Measurements from ENCODE around the gene CD200R1L.

CD200R1L gene, protein sequence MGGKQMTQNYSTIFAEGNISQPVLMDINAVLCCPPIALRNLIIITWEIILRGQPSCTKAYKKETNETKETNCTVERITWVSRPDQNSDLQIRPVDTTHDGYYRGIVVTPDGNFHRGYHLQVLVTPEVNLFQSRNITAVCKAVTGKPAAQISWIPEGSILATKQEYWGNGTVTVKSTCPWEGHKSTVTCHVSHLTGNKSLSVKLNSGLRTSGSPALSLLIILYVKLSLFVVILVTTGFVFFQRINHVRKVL

DNA sequence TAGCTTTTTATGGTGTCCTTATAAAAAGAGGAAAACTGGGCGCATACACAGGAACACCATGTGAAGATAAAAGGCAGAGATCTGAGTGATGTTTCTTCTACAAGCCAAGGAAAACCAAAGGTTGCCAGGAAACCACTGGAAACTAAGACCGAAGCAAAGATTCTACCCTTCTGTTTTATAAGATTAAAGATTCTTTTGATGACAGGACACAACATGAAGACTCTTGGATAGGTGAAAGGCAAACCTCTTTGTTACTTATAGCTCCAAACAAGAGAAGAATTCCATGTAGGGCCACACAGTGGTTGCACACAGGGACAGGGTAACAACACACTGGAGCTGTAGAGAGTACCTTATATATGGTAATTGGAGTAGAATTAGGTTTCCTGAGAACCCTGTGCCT lies at the start of gene CD200R1L:
Gene CD200R1L (minus strand): TSS at position 101 of the 400 bp plus-strand sequence. CDS start 17,497 bp downstream, outside the sequence.
- Histone ChIP-seq H3K27me3 (ENCODE audit: insufficient read depth, poor library complexity, severe bottlenecking) (no peaks in the 10 kb centered on the region), H3K4me3 (ENCODE audit: severe bottlenecking) (no peak within 1 kb of the TSS), H3K9me3 (ENCODE audit: severe bottlenecking) (no peaks in the 10 kb centered on the region), H3K36me3 (ENCODE audit: low read depth) (no peaks in the 10 kb centered on the region), H3K27ac (ENCODE audit: poor library complexity, severe bottlenecking) (no peak within 1 kb of the TSS), H3K4me1 (ENCODE audit: insufficient read depth, poor library complexity, severe bottlenecking) (no peaks in the 10 kb centered on the region)
- TF ChIP-seq, protein P1, sequence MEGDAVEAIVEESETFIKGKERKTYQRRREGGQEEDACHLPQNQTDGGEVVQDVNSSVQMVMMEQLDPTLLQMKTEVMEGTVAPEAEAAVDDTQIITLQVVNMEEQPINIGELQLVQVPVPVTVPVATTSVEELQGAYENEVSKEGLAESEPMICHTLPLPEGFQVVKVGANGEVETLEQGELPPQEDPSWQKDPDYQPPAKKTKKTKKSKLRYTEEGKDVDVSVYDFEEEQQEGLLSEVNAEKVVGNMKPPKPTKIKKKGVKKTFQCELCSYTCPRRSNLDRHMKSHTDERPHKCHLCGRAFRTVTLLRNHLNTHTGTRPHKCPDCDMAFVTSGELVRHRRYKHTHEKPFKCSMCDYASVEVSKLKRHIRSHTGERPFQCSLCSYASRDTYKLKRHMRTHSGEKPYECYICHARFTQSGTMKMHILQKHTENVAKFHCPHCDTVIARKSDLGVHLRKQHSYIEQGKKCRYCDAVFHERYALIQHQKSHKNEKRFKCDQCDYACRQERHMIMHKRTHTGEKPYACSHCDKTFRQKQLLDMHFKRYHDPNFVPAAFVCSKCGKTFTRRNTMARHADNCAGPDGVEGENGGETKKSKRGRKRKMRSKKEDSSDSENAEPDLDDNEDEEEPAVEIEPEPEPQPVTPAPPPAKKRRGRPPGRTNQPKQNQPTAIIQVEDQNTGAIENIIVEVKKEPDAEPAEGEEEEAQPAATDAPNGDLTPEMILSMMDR (IDR thresholded peaks at IDR 0.05; ENCODE audit: poor library complexity, severe bottlenecking), result no peak
- no peak for DNase-seq (ENCODE audit: low spot score)
- ATAC-seq (ENCODE audit: low read depth), result no peak

DNA sequence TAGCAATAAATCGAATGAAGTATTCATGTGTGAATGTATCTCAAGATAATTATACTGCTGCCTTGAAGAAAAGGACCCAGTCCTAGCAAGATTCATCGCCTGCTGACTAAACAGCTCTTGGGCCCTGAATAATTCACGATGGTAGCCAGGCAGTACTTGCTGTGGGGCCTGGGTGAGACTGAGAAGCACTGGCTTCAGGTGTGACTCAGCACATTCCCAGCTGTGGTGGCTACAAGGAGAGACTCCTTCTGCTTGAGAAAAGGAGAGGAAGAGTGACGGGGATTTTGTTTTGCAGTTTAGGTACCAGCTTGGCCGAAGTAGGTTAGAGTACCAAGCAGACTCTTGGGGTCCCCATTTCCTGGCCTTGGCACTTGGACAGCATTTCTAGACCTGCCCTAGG lies 47.6 kb upstream of the CD200R1L start:
- peaks cover 2% of the 10 kb centered on the region for H3K27me3 ChIP-seq (ENCODE audit: insufficient read depth, poor library complexity, severe bottlenecking)
- H3K4me1 ChIP-seq (ENCODE audit: insufficient read depth, poor library complexity, severe bottlenecking), result no peaks in the 10 kb centered on the region
- no peak for DNase-seq (ENCODE audit: low spot score)
- H3K9me3 ChIP-seq (ENCODE audit: severe bottlenecking), result no peaks in the 10 kb centered on the region
- H3K27ac ChIP-seq (ENCODE audit: poor library complexity, severe bottlenecking), result no peak overlapping the region
- peak; percentile 46; the same call in 1 of the 3 replicates for ATAC-seq (ENCODE audit: low read depth)
- H3K4me3 ChIP-seq (ENCODE audit: severe bottlenecking), result no peak overlapping the region
- TF ChIP-seq, protein P1 (IDR thresholded peaks at IDR 0.05; ENCODE audit: poor library complexity, severe bottlenecking), result no peak
- H3K36me3 ChIP-seq (ENCODE audit: low read depth), result no peaks in the 10 kb centered on the region

DNA sequence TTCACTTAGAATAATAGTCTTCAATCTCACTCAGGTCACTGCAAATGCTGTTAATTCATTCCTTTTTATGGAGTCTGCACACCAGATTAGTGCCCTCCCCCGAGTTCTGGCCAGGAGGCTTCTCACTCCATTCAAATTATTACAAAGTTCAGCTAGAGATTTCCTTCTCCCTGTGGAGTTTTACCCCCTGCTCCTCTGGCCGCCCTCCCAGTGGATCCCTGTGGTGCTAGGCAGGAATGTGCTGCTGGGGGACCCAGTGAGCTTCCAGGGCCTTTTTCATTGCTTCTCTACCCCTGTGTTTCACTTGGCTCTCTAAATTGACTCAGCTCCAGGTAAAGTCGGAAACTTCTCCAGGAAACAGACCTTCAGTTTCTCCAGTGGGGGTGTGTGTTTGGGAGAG lies 42.7 kb upstream of the CD200R1L start:
- ATAC-seq (ENCODE audit: low read depth) (no peak), DNase-seq (ENCODE audit: low spot score) (no peak)
- Histone ChIP-seq H3K4me3 (ENCODE audit: severe bottlenecking) (no peak overlapping the region), H3K27me3 (ENCODE audit: insufficient read depth, poor library complexity, severe bottlenecking) (peaks cover 2% of the 10 kb centered on the region), H3K36me3 (ENCODE audit: low read depth) (no peaks in the 10 kb centered on the region), H3K9me3 (ENCODE audit: severe bottlenecking) (no peaks in the 10 kb centered on the region), H3K27ac (ENCODE audit: poor library complexity, severe bottlenecking) (no peak overlapping the region), H3K4me1 (ENCODE audit: insufficient read depth, poor library complexity, severe bottlenecking) (no peaks in the 10 kb centered on the region)
- TF ChIP-seq, protein P1 (IDR thresholded peaks at IDR 0.05; ENCODE audit: poor library complexity, severe bottlenecking), result no peak

DNA sequence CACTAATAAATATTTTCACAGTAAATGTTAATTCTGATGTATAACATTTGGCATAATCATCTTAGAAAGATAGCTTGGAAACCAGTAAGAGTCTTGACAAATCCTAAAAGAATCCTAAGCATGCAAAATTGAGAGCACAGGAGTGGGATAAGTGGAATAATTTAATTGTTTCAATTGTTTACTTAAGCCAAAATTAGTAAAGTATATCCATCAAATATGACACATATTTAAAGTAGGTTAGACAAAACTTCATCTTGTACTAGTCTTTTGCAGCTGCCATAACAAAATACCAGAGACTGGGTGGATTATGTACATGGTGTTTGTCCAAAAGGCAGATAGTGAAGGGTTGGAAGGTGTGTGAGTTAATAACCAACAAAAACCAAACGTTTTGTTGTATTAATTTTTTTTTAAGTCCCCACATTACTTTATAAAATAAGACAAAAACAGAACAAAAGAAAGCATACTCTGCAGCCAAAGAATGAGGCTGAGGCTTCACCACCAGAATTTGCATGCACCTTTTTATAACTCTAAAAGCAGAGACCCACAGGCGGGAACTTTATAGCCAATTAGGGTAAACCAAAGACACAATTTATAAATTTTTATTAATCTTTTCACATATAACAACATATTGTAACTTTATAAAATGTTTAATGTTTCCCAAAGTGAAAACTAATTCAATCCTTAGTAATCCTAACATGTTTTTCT lies 41.9 kb upstream of the CD200R1L start:
- TF ChIP-seq, protein P1 (IDR thresholded peaks at IDR 0.05; ENCODE audit: poor library complexity, severe bottlenecking), result no peak
- no peaks in the 10 kb centered on the region for H3K4me1 ChIP-seq (ENCODE audit: insufficient read depth, poor library complexity, severe bottlenecking)
- H3K27me3 ChIP-seq (ENCODE audit: insufficient read depth, poor library complexity, severe bottlenecking), result peaks cover 2% of the 10 kb centered on the region
- no peak overlapping the region for H3K27ac ChIP-seq (ENCODE audit: poor library complexity, severe bottlenecking)
- no peaks in the 10 kb centered on the region for H3K9me3 ChIP-seq (ENCODE audit: severe bottlenecking)
- DNase-seq (ENCODE audit: low spot score) (no peak), ATAC-seq (ENCODE audit: low read depth) (peak; percentile 46; the same call in 1 of the 3 replicates)
- H3K4me3 ChIP-seq (ENCODE audit: severe bottlenecking), result no peak overlapping the region
- no peaks in the 10 kb centered on the region for H3K36me3 ChIP-seq (ENCODE audit: low read depth)
